Forelimb muscle (tissue), 1 donor: ENCODE measurements around the gene DAB2. TPM values are rescaled to one million over a fixed set of nuclear protein-coding genes. Genes with fewer than 3 reads are reported as not detected.
"Not testable (repeated sequence)": the region's sequence is repeated elsewhere in the genome, so short reads cannot be mapped to it uniquely, and the experiment has no call there.

ENCODE experiments used
- DNase-seq: peaks from one replicate; pipeline ENCODE4 v3.0.0-alpha.2; 2013; ENCODE audit warnings: low read depth
- polyA plus RNA-seq: library from polyadenylated mRNA; unstranded; fragments of 120-200 nt; gene quantifications from one replicate; pipeline ENCODE4 v1.2.1, GENCODE V29; 2013; ENCODE audit not compliant: insufficient read length

DAB2 gene
- polyA plus RNA-seq, 1 donor = 84.7 TPM

DNA sequence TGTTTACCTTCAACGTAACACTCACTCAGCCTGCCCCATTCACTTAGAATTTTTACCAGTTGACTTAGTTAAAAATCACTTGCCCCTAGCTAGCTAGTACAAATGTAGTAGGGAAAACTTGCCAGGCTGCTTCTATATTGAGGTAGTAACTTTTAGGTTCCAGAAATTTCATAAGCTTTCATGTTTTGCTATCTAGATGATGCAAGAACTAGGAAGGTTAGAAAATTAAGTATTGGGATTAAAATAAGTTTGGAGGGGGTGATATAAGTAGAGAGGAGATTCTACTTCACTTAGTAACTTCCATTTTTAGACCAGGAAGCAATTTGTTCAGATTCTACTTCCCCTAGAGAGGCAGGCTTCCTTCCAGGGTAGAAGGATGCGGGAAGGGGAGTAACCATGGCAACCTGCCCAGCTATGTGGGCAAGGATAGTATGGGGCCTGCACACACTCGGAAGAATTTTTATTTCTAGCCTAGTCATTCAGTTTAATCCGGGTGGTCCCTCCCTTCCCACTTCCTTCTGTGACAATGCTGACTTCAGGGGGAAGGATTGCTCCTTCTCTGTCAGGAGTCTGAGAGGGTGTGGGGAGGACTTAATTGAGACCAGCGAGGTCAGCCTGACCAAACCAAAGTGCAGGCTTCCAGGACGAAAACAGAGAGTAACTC, 4.2 kb downstream of the DAB2 start:
- DNase-seq = no peak

DNA sequence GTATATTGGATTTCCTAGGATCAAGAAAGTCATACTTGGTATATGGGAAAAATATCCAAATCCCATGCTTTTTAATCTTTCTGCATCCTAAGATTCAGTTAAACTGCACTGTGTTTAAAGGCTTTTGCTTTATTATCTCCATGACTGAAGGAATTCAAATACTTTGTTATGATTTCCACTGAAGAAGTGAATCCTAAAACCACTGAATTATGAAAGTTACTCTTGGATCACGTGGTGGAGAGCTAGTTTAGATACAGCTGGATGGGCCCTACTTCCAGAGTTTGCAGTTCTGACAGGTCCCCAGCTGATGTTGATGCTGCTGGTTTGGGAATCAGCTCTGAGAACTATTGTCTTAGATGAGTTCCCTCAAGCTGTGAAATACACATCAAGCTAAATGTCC, 5.0 kb downstream of the DAB2 start:
- DNase-seq = no peak

DNA sequence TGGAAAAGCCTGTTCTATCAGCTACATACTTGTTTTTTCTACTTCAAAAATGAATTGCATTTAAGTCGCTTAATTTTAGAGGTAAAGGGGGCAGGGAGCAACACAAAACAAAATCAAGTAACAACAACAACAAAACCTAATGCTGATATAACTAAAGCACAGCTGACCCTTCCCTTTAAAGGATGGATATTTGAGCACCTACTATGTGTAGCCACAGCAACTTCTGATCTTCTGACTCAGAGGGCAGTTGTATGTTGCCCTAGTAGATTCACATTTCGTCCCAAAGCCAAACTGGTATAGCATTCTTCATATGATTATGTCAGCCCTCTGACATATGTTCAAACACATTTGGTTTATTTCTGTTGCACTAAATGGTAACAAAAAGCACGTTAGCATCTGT, 6.8 kb downstream of the DAB2 start:
- no peak for DNase-seq

DNA sequence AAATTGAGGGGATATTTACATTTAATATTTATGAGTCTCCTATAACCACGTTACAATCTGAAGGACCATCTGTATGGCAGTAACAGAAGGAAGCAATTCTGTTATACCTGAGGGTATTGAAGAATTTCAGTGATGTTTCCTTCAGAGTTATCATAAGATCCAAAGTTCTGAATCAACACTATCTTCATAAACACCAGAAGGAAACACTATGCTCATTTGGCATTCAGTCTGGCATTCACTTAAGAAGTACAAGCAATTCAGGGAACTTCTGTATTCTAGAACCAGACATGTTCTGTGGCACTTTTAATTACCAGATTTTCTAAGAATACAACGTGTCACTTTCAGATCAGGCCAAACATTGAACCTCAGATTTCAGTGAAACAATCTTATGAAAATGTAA, 9.6 kb downstream of the DAB2 start:
- DNase-seq = no peak

DNA sequence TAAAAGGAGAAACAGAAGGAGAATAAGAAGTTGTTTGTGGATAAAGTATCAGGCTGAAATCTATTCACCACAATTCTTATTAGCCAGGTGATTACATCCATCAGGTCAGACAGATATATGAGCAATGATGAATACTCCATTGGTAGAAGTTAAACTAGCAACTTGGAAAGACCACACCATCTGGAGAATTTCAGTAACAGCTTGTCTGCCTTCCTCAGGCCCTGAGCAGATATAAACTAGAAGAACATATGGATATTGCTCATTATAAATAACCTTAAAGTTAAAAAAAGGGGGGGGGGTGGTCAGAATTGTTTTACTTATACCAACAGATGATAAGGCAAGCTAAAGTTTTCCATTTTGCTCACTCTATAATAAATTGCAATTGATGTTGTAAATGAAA, 10.4 kb downstream of the DAB2 start:
- DNase-seq = no peak

DNA sequence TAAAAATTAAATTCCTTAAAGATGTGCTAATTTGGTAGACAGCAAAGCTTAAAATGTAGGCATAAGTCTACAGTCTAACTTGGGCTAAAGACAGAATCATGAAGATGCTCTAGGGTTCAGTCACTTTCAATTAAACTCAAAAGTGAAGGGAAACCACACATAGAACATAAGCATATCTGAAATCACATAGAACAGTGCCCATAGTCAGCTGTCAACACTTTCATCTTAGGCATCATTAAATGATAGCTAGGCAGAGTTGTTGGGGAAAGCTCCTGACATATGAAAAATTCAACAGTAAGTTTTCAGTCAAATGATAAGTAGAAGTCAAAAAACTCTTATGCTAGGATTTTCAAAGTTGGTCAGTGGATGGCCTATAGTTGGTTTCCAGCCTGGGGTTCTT, 11.0 kb downstream of the DAB2 start:
- no peak for DNase-seq

DNA sequence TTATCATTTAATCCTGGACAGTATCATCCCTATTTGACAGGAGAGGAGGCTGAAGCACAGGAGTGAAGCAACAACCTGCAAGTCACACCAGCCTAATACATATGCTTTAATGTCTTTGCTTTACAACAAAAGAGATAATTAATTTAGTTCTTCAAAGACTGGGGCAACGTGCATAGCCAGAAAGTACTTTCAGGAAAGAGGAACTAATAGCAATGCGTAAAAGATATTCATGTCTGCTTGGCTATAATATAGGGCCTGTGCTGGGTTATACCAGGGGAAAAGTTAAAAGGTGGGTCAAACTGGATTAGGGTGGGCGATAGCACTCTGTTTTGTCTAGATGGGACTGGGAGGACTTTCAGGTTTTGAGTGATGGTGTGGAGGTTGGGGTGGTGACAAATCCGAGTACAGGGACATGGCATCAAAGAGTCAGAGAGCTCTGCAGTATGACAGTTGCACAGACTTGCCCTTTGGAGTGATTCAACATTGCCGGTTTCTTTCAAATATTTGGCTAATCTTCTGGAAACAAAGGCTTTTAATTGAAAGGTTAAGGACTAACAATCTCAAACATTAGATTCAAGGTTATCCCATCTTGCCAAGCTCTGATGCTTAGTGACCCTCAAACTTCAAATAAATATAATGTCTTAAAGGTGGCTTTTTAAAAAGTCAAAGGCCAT, 11.9 kb downstream of the DAB2 start:
- DNase-seq = no peak

DNA sequence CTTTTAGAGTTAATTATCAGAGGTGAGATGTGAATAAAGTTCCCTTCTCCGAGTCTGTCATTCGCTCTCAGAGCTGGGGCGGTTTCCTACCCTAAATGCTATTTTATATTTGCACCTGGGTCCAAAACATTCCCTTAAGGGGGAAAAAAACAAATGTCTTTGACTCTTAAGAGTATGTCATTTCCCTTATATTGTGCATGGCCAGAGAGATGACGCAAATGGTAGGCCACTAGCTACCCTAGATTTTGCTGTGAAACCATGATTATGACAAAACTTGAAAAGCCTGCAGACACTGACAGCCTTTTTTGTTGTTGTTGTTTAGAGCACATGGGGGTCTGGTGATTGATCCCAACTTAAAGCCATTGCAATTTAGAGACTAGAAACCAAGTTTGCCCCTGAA, 12.8 kb downstream of the DAB2 start:
- no peak for DNase-seq

DNA sequence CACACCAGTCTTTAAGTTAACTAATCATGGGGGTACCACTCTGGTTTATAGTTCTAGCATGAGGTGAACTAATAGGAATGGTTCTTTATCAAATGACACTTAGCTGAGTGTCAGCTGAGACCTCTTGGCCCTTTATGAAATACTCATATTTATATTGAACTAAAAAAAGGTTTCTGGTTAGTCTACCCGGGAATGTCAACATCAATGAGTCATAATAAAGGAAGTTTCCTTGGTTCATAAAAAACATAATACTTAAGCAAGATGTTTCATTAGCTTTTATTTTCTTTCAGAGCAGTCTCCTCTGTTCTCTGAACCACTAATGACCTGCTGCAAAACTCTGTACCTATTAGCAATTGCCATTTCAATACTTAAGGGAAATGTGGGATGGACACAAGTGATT, 13.7 kb downstream of the DAB2 start:
- DNase-seq = no peak

DNA sequence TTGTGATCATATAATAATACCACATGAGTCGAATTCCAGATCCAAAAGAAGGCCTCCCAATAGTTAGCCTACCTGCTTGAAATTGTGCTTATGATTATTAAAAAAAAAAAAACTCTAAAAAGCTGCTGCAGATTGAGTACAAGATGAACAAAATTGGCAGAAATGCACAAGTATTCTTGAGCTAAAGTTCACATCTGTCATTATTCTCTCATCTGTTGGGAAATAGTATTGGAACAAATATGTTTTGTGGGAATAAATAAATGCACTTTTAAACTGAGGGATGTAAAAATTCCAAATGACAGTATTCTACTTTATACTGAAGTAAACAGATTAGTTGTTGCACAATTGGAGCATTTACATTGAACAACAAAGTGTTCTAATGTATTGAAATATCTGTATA, 15.7 kb downstream of the DAB2 start:
- DNase-seq = no peak

DNA sequence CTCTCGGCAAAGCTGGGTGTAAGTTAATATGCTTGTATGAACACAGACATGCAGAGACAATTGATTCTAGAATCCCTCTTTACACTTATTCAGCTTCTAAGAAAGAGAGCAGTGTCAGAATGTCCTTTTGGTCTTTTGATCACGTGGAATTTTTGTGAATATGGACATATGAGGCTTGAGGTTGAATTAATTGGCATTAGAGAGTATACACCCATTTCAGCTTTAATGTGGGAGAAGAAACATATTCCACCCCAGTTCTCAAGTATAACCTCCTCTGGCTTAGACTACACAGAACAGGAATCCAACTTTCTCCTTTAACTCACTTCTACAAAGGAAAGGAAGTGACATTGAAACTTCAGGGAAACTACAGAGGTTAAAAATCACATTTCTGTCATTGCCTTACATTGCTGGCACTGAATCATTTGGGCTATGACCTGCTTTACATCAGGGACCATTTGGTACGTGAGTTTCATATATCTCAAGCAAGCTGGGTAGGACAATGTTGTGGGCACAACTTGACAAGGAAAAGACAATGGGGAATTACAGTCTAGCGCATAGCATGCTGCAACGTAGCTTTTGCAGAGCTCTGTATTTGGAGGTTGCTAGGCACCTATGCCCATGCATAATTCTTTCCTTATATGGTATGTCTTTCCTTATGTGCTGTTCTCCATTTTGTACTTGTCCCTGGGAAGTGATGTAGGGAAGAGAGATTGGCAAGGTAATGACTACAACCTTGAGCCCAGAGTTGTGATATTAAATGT, 19.5 kb downstream of the DAB2 start:
- DNase-seq = no peak

DNA sequence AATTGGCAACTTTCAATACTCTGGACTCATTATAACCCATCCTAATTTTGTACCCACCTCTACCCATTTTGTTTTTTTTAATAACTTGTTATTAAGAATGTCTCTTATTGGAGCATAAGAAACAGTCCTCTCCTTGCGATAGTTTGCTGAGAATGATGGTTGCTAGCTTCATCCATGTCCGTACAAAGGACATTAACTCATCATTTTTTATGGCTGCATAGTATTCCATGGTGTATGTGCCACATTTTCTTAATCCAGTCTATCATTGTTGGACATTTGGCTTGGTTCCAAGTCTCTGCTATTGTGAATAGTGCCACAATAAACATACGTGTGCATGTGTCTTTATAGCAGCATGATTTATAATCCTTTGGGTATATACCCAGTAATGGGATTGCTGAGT, 21.0 kb downstream of the DAB2 start:
- not testable (repeated sequence) for DNase-seq

DNA sequence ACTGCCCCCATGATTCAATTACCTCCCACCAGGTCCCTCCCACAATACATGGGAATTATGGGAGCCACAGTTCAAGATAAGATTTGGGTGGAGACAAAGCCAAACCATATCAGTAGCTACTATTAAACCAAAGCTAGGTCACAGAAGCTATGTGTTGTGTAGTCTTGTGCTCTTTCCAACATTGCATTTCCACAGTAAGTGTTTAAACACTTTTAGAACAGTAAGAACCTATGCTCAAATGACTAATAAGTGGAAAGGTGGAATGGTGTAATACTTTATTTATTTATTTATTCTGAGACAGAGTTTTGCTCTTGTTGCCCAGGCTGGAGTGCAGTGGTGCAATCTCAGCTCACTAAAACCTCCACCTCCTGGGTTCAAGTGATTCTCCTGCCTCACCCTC, 22.6 kb downstream of the DAB2 start:
- not testable (repeated sequence) for DNase-seq

DNA sequence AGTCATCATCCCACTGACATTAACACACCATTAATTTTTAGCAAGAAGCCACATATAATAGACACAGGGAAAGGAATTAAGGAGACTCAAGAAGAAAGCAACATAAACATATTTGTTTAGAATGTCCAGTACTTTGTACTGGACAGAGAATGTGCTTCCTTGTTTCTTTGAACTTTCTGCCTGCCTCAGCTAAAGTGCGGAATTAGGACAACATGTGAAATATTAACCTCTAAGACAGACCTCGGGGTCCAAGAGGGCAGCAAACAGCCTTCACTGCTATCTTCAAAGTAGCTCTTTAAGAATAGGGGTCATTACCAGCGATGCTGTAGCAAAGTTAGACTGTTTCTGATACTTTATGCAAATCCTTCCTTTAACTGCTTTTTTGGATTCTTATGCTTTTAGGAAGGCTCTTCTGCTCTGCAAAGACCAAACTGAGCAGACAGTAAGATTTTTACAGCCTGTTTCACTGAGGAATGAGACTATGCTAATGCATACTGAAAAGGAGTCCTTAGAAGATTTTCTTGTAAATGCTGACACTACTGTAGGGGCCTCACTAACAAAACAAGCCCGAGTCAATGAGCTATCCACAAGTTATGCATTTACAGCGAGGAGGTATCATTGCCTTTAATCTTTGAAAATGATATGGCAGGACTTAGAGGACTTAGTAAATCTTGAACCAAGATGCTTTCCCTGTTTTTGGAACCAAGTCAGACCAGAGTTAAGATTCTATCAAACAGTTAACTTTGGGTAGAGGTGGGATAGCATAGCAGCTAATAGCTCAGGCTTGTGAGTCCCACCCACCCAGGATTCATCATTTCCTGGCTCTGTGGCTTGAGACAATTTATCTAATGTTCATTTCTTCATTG, 23.8 kb downstream of the DAB2 start:
- DNase-seq = no peak

DNA sequence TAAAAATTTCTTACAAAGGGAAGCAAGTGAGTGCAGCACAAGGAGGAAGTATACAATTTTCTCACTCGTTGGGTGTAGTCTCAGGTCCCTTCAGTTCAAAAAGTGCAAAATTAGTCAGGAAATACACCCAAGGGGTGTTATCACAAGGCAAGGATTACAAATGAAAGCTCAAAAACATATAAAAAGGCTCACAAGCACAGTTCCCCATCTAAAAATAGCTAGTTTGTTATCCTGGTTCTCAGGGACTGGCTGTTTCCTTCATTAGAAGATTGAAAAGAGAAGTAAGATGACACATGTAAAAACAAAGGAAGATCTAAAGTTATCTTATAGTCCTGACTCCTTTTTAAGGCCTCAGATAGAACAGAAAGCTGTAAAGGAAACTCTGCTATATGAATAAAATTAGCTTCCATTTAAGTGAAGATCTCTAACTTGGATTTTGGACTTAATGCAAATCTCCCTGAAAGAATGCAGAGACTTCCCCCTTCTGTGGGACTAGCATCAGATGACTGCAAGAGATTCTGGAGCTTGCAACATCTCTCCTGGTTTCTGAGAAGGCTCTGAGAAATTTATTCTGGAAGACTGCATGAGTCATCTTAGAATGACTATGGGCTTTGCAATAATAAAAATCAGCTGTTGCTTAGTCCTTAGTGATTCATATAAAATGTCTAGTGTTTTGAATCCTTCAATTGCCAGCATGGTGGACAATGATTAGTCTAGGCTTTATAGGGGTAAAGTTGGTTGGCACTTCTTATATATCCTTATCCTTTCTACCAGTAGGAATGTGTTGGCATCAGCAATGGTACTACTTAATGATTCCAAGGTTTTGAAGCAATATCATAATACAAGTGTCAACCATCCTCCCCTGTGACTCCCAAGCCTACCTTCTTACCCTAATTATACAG, 25.4 kb downstream of the DAB2 start:
- DNase-seq = no peak

DNA sequence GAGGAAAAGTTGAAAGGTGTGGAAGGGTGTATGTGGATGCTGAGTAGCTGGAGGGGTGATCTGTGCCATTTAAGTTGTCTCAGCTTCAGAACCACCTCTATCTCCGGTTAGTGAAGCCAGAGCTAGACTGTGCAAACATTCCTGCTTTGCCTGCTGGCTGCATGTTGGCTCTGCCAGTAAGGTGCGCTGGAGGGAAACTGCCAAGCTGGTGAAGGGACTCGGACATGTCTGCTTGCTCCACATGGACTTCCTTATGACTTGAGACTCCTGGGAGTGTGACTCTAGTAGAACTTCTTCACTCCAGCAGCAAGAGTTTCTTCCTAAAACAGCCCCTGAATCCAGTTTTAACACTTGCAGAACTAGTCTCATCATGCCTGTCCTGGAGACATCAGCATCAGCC, 27.9 kb downstream of the DAB2 start:
- DNase-seq = no peak

DNA sequence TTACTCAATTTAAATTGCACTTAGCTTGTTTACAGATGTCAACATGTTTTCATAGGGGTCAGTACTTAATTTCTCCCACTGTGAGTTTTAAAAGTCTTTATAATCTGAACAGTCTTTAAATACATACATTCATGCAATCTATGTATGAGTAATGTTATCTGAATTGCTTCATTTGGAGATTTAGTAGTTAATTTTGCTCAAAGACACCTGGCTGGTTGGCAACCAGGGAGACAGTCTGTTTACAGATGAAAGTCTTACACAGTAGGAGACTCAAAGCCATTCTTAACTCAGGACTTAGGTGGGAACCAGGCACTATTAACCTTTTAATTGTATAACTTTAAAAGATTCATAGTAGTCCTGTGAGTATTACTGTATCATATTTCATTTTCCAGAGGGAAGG, 29.3 kb downstream of the DAB2 start:
- no peak for DNase-seq

DNA sequence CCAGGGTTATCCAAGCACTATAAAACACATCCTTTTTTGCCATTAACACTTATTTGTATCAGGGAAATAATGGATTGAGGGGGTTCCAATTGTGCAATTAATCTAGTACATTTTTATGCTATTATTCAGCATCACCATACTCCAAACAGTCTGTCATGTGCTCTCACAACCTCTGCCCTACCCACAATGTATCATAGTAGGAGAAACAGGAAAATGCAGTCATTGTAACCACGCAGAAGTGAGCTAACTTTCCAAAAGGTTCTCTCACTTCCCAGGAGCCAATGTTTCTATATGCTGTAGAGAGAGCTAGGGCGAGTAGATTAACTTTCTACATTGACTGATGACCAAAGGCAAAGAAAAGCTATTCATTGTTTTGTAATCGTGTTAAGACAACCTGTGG, 29.8 kb downstream of the DAB2 start:
- DNase-seq = no peak

DNA sequence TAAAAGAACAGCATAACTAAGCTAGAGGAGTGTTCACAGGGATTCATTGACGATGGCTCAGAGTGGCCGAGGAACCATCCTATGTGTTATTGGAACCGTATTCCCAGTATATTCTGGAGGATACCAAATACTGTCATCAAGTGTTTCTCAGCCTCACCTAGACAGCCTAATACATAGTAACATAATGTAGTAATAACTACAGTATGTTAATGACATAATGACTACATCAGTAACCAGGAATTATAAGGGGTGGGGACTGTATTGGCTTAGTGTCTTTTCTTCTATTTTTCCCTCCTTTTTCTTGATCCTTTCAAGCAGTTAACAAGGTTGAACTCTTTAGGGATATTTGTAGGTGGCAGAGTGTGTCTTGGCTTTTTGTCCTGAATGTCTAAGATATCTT, 33.8 kb downstream of the DAB2 start:
- DNase-seq = no peak

DNA sequence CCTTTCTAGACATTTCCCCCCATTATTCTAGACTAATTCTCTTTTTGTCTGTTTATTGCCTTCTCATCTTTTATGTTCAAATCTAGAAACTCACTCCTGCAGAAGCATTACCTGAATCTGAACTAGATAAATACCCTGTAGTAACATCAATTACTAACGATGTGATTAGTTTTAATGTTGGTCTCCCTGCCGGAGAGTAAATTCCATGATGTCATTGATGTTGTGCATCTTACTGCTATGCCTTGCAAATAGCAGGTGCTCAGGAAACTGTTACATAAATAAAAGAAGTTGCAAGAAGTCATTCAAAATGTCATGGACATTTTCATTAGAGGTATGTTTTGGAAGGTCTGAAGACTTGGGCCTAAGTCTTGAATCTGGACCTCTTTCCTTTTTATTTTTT, 37.5 kb downstream of the DAB2 start:
- no peak for DNase-seq

DNA sequence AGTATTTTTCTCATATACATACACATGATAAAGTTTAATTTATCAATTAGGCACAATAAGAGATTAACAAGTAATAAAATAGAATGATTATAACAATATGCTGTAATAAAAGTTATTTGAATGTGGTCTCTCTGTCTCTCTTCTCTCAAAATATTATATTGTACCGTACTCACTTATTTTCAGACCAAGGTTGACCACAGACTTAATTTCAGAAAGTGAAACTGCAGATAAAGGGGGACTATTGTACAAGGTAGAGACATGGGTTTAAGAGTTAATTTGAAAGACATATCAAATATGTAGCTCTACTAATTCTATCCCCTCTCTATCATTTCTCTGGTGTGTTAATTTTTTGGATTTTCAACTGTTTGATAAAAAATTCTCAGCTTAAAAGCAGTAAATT, 40.5 kb downstream of the DAB2 start:
- DNase-seq = no peak
